Measurements from ENCODE around the gene MYT1.

MYT1 gene

DNA sequence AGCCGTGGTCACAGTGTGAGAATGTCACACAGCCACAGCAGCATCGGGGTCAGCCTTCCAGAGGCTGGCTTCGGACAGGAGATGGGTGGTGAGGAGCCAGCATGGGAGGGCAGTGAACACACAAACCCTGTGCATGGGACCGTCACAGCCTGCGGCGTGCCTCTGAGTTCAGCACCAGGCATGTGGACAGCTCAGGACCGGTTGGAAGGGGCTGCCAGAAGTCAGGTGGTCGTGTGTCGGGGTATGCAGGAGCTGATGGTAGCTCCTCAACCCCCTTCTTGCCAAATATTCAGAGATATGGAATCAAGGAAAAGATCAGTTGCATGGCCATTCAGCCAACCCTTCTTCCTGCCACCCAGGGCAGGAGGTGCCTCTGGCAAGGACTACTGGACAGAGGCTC lies 28.2 kb downstream of the MYT1 start:
- DNase-seq (ENCODE audit: low read depth): no peak

DNA sequence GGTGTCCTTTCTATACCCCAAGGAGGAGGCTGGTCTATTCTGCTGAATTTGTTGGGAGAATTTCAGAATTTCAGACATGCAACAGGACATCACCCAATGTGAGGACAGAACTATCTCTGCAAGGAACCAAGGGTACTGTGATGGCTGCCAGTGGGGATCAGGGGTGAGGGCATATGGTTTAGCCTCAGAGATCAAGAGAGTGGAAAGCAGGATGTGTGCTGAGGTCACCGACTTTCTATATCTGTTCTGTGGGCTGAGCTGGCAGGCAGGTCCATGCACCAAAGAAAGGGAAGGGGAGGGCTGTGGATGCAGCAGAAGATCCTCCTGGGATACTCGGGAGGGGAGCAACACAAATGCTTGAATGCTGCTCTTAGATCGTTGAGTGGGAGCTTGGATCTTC lies 28.8 kb downstream of the MYT1 start:
- no peak for DNase-seq (ENCODE audit: low read depth)

DNA sequence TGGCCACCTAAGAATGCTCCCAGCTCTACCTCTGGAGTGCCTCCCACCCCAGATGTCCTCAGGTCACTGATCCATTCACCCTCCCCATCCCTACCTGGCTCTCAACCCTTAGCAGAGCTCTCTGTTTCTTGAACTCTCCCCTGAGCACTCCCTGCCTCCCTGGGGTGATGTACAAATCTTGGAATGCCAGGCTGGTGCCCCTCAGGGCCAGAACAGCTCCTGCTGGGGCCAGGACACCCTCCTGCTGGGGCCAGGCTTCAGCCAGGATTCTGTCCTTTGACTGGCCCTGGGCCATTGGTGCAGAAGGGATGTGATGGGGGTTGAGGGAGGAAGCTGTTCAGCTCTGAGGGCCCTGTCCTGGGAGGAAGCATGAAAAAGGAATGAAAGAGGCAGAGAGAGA lies 30.0 kb downstream of the MYT1 start:
- DNase-seq (ENCODE audit: low read depth): no peak

DNA sequence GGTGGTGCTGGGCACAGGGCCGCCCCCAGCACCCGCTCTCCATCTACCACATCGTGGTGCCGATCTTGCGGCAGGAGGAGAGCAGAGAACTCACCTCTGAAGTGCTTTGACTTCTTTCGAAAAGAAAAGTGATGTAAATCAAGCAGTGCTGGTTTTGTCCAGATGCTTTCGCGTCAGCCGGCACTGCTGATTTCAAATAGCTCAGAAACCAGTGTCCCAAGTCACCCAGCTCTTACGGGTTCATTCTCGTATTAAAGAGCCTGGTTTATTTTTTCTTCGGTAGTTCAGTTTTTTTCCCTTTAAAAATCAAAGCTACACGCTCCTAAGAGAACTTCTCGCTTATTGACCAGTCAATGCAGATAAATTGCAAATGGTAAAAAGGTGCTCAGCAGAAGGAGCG lies 32.1 kb downstream of the MYT1 start:
- DNase-seq (ENCODE audit: low read depth): no peak

DNA sequence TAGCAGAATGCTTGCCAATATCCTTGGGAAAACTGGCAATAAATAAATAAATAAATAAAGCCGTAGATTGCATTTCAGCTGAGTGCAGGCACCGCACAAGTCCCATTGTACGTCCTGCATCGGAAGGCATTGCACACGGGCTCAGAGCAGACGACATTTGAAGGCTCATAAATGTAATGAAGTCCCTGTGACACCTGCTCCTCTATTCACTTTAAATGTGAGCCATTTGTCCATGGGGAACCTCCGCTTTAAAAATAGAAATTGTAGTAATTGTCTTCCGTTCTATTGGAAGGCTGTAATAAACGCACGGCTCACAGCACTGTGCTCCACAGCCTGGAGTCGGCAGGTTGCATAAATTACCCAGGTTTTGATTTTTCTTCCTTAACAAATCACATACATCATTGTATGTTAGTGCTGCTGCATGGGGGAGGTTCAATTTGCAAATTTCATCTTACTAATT lies 32.6 kb downstream of the MYT1 start:
- DNase-seq (ENCODE audit: low read depth): no peak

DNA sequence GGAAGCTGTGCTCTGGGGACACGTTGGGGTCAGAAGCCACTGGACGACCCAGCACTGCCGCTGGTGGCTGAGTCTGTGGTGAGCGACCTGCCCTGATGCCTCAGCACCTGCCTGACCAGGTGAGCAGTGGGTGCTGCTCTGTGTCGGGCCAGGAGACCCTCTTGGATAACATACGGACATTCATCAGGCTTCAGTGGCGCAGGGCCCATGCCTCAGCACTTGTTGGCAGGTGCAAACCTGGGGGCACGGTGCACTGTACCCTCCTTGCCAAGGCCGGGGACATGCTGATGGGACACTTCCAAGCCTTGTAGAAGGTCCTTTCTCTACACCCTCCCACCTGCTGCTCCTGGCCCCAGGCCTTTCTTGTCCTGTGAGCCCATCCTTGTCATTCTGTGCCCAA lies 34.1 kb downstream of the MYT1 start:
- no peak for DNase-seq (ENCODE audit: low read depth)

DNA sequence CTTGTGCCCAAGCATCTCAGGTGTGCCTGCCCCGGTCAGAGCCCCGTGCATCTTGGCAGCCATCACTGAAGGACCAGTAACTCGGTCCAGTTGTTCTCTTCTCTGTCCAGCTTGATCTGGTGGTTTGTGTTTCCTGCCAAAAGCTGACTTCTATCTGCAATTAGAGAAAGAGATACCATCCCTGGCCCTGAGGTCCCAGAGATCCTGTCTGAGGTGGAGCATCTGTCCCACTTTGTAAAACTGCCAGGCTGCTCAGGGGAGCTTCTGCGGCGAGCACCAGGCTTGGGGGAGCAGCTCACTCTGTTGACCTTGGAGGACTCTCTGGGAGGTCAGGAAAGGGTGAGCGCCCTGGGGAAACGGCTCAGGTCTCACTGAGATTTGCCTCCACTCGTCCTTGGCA lies 35.1 kb downstream of the MYT1 start:
- DNase-seq (ENCODE audit: low read depth): no peak

DNA sequence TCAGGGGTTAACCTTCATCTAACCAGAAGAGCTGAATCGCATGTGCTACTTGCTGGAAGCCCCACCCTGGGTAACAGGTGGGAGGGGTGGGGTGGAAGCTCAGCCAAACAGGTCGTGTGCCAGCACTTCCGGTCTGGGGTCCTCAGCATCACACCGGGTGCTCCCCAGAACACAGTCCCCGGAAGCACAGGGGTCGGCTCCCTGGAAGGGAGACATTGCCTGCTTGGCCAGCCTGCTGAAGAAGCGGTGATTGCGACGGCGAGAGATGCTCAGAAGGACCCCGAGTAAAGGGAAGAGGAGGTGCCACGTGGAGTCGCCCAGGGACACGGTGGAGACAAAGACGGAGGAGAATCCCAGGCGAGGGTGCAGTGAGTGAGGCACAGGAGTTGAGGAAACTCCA lies 36.5 kb downstream of the MYT1 start:
- DNase-seq (ENCODE audit: low read depth): no peak

DNA sequence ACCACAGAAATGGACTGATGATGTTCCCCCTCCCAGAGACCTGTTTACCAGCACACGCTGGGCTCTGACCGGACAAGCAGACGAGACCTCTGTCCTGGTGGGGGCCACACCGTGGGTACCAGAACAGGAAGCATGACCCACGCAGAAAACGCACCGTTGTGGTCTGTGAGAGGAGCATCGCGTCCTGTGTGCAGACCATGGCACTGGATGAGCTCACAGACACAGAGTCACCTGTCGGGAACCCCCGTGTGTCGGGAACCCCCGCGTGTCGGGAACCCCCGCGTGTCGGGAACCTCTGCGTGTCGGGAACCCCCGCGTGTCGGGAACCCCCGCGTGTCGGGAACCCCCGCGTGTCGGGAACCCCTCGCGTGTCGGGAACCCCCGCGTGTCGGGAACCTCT lies 37.4 kb downstream of the MYT1 start:
- DNase-seq (ENCODE audit: low read depth): no peak

DNA sequence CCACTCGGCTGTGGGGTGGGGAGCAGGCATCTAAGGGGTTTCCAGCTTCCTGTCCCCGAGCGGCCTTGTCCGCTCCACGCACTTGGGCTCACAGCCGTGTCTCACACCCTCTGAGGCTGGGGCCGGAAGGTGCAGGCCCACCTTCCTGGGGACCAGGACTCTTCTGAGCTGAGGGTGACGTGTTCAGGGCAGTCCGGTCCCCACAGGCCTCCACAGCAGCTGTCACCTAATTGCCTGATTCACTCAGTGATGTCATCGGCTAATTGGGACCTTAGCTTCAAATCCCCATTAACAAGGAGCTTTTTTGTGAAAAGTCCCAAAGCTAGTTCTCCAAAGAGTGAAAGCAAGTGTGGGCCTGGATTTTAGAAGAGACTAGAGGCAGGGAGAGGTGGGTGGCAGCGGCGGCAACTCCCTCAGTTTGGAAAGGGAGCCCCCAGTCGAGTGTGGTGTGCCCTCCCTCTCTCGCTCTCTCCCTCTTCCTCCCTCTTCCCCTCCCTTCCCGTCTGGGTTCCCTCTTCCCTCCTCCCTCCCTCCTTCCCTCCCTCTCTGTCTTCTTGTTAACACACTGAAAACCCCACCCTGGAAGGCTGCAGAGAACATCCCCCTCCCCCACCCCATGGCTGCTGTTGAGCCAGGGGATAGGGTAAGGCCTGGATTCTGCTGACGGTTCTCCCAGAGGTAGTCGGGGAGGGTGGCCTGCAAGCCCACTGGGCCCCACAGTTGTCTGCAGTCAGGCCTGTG lies 39.0 kb downstream of the MYT1 start:
- no peak for DNase-seq (ENCODE audit: low read depth)

DNA sequence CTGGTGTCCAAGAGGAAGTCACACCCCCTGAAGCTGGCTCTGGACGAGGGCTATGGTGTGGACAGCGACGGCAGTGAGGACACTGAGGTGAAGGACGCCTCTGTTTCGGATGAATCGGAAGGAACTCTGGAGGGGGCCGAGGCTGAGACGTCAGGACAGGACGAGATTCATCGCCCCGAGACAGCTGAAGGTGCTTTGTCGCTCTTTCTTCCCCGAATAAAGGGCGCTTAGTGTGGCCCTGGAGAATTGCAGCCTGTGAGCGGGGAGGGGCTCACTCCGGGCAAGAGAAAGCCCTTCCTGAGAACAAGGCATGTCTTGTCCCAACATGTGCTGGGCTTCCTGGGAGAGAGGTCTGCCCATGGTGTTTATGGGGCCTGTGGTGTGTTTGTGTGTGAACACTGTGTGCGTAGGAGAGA lies 41.4 kb downstream of the MYT1 start:
- no peak for DNase-seq (ENCODE audit: low read depth)

DNA sequence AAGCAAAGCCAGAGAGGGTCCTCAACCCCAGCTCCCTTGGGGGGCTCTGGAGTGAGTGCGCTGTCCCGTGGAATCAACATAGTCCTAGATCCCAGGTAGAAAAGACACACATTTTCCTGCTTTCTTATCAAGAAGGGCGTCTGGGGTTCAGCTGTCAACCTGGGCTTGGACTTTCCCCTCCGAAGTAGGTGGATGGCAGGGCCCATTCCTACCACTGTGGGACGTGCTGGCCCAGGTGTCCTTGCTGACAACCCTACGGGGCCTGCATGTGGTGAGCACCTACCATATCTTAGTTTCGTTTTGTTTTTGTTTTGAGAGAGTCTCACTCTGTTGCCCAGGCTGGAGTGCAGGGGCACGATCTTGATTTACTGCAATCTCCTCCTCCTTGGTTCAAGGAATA lies 42.4 kb downstream of the MYT1 start:
- DNase-seq (ENCODE audit: low read depth): no peak

DNA sequence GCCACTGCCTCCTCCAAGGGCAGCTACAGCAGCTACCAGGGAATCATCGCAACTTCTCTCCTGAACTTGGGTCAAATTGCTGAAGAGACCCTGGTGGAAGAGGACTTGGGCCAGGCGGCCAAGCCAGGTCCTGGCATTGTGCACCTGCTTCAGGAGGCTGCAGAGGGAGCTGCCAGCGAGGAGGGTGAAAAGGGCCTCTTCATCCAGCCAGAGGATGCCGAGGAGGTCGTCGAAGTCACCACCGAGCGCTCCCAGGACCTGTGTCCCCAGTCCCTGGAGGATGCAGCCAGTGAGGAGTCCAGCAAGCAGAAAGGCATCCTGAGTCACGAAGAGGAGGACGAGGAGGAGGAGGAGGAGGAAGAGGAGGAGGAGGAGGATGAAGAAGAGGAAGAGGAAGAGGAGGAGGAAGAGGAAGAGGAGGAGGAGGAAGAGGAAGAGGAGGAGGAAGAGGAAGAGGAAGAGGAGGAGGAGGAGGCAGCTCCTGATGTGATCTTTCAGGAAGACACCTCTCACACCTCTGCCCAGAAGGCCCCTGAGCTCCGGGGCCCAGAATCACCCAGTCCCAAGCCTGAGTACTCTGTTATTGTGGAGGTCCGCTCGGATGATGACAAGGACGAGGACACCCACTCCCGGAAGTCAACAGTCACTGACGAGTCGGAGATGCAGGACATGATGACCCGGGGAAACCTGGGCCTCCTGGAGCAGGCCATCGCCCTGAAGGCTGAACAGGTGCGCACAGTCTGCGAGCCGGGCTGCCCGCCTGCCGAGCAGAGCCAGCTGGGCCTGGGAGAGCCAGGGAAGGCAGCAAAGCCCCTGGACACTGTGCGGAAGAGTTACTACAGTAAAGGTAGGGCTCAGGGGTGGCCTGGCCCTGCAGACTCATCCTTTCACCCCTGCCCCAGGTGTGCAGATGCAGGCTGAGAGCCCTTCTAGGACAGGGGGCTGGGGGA lies 43.7 kb downstream of the MYT1 start:
- no peak for DNase-seq (ENCODE audit: low read depth)

DNA sequence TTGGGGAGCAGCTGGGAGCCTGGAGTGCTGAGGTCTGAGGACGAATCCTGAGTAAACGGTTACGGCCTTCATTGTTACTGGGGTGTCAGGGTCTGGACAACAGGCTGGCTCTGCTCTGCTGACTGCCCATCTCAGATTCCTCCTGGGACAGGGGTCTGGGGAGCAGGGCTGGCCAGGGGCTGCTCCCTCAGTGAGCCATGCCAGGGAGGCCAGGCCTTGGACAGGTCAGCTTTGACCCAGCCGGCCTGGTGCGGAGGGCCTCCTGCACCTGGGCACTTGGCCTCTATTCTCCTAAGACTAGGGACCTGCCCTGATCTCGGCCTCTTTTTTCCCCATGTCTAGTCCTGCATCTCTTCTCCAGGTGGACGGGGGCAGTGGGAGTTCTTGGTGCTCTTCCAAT lies 44.9 kb downstream of the MYT1 start:
- no peak for DNase-seq (ENCODE audit: low read depth)

DNA sequence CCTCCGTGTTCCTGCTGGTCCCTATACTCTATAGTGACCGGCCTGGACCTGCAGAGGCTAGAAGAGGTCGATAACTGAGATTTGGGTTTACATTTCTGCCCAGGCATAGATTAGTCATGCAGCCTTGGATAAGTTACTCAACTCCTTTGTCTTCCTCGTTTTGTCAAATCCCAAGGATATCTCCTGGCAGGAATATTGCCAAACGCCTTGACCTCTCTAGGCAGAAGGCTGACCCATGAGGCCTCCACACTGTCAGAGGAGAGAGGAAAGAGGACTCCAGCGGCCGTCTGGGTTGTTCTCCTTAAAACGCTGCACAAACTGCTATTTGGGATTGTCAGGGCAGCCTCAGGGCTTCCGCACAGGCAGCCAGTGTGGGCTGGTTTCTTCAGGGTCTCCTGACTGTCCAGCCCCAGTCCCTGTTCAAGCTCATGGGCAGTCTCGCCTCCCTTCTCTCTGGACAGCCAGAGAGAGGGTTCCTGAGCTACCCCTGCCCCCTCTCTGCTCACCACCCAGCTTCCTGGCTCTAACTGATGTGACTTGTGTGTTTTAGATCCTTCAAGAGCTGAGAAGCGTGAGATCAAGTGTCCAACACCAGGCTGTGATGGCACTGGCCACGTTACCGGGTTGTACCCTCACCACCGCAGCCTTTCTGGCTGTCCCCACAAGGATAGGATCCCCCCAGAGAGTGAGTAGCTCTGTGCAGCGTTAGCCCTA lies 46.6 kb downstream of the MYT1 start:
- no peak for DNase-seq (ENCODE audit: low read depth)

DNA sequence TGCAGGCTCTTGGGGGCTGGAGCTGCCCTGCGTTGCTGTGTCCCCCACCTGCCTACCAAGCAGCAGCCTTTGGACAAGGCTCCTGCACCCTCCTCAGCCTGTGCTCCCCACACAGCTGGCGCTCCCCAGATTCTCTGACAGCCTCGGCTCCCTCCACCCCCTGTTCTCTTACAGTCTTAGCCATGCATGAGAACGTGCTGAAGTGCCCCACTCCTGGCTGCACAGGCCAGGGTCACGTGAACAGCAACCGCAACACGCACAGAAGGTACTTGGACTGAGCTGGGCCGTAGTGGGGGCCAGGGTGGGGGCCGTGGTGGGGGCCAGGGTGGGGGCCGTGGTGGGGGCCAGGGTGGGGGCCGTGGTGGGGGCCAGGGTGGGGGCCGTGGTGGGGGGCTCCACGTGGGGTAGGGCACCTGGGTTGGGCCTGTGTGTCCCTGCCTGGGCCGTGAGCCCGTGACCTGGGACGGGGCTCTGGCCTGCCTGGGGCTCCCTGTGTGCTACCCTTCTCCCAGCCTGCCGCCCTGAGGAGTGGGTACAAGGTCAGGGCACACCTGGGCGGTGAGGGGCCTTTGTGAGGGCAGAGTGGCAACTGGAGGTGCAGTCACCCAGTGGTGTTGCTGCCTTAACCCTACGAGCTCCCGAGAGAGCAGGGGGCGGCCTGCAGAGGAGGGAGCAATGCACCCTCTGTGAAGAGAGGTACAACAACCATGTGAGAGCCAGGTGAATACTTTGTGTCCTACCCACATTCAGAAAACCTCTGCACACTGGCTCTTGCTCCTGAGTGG lies 47.8 kb downstream of the MYT1 start:
- DNase-seq (ENCODE audit: low read depth): no peak

DNA sequence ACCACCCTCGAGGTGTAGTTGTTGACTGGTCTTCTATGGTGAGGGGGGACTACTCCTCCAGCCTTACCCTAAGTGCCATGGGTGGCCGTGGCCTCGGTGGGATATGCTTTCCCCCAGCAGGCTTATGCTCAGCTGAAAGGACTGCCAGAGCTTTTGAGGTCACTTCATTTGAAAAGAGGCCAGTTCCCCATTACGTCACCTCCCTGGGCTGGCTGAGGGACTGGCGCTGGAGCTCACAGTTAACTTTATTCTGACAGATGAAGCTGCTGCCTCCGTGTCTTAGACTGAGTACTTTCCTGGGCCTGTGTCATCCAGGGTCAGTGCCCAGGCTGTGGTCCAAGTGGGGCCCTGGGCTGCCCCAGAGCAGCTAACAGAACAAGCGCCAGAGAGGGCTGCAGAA lies 48.5 kb downstream of the MYT1 start:
- DNase-seq (ENCODE audit: low read depth): no peak

DNA sequence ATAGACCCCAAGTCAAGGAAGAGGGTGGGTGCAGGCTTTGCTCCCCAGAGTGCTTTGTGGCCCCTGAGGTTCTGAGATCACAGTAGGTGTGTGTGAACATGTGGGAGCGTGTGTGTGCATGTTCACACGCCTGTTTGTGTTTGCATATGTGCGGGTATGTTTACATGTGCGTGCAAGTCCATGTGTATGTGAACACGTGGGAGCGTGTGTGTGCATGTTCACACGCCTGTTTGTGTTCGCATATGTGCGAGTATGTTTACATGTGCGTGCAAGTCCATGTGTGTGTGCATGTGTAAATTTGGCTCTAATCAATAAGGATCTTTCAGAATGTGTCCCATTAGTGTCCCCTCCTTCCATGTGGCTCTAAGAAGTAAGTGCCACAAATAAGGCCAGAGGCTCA lies 49.9 kb downstream of the MYT1 start:
- DNase-seq (ENCODE audit: low read depth): no peak

DNA sequence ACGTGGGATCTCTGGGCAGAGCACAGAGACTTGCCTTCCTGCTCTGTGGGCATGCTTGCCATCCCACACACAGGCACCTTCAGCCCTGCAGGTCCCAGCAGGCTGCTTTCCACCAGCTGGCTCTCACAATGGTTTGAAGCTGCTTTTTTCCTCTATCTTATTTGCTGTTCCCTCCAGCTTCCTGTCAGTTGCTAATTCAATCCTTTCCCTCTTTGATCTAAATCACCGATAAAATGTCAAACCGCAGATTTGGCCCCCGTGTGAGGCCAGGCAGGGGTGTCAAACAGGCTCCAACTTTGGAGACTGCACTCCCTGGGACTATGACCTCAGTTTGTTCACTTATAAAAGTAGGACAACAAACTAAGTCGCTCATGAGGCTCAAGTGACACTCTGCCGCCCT lies 50.7 kb downstream of the MYT1 start:
- no peak for DNase-seq (ENCODE audit: low read depth)

DNA sequence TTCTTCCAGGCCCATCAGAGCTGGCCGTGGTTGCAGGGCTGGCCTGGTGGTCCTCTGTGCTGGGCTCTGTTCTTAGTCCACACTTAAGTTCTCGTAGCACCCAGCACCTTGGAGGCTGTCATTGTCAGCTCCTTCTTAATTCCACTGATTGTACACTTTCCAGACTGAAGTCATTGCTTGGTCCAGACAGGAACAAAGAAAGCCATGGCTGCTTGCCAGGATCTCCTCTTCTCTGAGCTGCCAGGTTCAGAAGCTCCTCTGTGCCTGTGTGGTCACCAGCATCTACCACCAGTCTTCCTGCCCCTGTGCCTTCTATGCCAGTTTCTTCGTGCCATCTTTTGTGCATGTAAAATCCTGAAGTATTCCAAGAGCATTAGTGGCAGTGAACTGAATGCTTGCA lies 51.8 kb downstream of the MYT1 start:
- DNase-seq (ENCODE audit: low read depth): no peak

DNA sequence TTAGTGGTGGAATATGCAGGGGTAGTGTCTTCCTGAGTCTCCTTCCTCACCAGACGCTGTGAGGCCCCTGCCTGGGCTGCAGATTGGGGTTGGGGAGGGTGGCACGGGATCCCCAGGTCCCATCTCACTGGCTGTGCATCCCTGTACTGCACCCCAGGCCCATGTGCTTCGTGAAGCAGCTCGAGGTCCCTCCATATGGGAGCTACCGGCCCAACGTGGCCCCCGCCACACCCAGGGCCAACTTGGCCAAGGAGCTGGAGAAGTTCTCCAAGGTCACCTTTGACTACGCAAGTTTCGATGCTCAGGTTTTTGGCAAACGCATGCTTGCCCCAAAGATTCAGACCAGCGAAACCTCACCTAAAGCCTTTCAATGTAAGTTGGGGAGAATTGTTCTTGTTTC lies 52.7 kb downstream of the MYT1 start:
- DNase-seq (ENCODE audit: low read depth): no peak

Measured in HS-5 (cell line).